ENCODE results near the gene LINC00305.

DNA sequence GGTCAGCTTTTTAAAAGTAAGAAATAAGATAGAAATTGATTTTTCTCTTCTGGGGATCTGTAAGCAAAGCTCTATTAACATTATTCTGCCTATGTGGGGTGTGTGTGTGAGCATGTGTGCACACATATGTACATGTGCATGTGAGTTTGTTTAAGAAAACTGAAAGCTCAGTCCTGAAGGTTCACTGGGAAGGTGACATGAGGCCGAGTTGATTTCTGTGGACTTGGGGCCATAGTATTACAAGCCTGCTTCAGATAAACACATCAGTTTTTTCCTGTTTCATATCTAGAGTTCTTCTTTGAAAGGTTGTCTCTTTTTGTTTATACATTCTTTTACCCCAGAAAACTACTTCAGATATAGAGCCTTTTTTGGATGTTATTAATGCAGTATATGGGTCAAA lies 95.6 kb downstream of the LINC00305 start:
- TF ChIP-seq CTCF (IDR thresholded peaks at IDR 0.05; ENCODE audit: low read depth, low read length) (no peak), EZH2phosphoT487 (IDR thresholded peaks at IDR 0.05; ENCODE audit: low read depth) (no peak)
